ENCODE data around the gene CTNND2. TPM values are rescaled to one million over a fixed set of nuclear protein-coding genes. Genes with fewer than 3 reads are reported as not detected.

The CTNND2 gene
- total RNA-seq, 4 donors from 2014 or later: 1.3 to 2.5 (median 2.1) TPM

DNA sequence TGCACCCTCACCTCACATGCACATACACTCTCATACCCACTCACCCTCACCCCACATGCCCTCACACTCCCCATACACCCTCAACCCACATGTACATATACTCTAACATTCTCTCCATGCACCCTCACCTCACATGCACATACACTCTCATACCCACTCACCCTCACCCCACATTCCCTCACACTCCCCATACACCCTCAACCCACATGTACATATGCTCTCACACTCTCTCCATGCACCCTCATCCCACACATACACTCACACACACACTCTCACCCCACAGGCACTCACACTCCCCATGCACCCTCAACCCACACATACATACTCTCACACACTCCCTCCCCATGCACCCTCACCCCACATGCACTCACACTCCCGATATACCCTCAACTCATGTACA lies 593.0 kb downstream of the CTNND2 start:
- no peaks in the 10 kb centered on the region for H3K4me1 ChIP-seq
- no peak overlapping the region for H3K27ac ChIP-seq (replicated peaks in 1 of 4)
- DNase-seq (ENCODE audit: extremely low spot score): no peak
- no peaks in the 10 kb centered on the region for H3K27me3 ChIP-seq
- WGBS: 86% methylated on average over 1 of the region's 1 CpG
- intact Hi-C loops (cut with DNase I): no loop called here
- H3K4me3 ChIP-seq: no peak overlapping the region
- no peaks in the 10 kb centered on the region for H3K9me3 ChIP-seq
- TF ChIP-seq EP300 (IDR thresholded peaks at IDR 0.05) (no peak), POLR2A (IDR thresholded peaks at IDR 0.05; ENCODE audit: low read depth) (no peak), POLR2AphosphoS5 (IDR thresholded peaks at IDR 0.05) (no peak)
- TF ChIP-seq, protein P1, sequence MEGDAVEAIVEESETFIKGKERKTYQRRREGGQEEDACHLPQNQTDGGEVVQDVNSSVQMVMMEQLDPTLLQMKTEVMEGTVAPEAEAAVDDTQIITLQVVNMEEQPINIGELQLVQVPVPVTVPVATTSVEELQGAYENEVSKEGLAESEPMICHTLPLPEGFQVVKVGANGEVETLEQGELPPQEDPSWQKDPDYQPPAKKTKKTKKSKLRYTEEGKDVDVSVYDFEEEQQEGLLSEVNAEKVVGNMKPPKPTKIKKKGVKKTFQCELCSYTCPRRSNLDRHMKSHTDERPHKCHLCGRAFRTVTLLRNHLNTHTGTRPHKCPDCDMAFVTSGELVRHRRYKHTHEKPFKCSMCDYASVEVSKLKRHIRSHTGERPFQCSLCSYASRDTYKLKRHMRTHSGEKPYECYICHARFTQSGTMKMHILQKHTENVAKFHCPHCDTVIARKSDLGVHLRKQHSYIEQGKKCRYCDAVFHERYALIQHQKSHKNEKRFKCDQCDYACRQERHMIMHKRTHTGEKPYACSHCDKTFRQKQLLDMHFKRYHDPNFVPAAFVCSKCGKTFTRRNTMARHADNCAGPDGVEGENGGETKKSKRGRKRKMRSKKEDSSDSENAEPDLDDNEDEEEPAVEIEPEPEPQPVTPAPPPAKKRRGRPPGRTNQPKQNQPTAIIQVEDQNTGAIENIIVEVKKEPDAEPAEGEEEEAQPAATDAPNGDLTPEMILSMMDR (IDR thresholded peaks at IDR 0.05): no peak
- H3K36me3 ChIP-seq: no peaks in the 10 kb centered on the region

DNA sequence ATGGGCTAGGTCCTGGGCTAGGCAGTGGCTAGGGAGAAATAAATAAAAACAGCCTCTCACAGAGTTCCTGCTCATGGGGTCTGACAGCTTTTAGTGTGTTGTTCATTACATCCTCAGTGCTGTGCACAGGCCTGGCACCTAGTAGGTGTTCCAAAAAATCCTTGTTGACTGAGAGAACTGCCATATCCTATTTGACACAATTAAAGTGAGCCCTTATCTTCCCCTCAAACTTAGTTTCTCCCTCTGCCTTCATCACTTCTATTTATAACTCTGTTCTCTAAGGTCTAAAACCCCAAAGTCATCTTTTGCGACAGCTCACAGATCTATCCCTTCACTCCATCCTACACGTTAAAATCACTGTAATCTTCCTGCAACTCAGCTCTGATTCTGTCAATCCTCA lies 594.1 kb downstream of the CTNND2 start:
- WGBS: 84% methylated on average over 2 of the region's 2 CpGs
- no peak overlapping the region for H3K27ac ChIP-seq (replicated peaks in 1 of 4)
- DNase-seq (ENCODE audit: extremely low spot score): peak; percentile 39
- no peaks in the 10 kb centered on the region for H3K9me3 ChIP-seq
- no peaks in the 10 kb centered on the region for H3K27me3 ChIP-seq
- H3K36me3 ChIP-seq: no peaks in the 10 kb centered on the region
- TF ChIP-seq, protein P1 (IDR thresholded peaks at IDR 0.05): no peak
- TF ChIP-seq EP300 (IDR thresholded peaks at IDR 0.05) (no peak), POLR2A (IDR thresholded peaks at IDR 0.05; ENCODE audit: low read depth) (no peak), POLR2AphosphoS5 (IDR thresholded peaks at IDR 0.05) (no peak)
- no peaks in the 10 kb centered on the region for H3K4me1 ChIP-seq
- H3K4me3 ChIP-seq: no peak overlapping the region
- intact Hi-C loops (cut with DNase I): no loop called here

DNA sequence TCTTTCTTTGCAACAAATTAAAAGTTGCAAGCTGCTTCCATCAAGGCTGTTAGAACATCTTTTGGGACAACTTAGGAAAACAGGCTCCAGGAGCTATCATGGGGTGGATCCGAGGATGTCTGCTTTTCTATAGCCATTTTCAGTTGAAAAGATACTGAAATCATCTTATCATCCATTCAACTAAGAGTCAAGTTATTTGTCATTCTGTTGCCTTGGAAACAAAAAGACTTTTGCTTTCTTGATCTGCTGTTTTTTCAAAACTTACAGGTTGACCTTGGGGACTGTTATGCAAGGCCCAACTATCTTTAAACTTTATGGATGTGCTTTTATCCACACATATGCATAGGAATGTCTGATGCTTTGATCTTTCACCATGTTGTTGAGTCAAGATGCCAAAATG lies 597.9 kb downstream of the CTNND2 start:
- DNase-seq (ENCODE audit: extremely low spot score): peak; percentile 21
- Histone ChIP-seq H3K36me3 (no peaks in the 10 kb centered on the region), H3K27ac (replicated peaks in 1 of 4) (no peak overlapping the region), H3K4me1 (no peaks in the 10 kb centered on the region), H3K4me3 (no peak overlapping the region), H3K9me3 (no peaks in the 10 kb centered on the region), H3K27me3 (no peaks in the 10 kb centered on the region)
- no peak for TF ChIP-seq EP300 (IDR thresholded peaks at IDR 0.05)
- WGBS: 89% methylated on average over 1 of the region's 1 CpG
- intact Hi-C loops (cut with DNase I): no loop called here

DNA sequence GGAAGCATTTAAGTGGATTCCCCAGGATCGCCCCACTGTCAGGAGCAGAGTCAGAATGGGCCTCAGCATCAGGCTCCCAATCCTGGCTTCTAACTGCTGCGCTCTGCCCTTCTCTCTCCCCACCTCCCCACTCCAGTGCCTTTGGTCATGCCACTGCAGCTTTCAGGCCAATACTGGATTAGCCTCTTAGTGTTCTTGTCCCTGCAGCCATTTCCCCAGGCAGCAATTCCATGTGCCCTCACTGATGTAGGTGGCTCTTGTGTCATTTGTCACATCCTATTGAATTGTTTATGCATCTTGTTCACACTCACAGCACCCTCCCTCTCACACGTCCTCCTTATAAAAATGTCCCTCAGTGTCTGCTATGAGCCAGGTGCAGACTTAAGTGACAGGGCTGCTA lies 599.0 kb downstream of the CTNND2 start:
- H3K27ac ChIP-seq (replicated peaks in 1 of 4): no peak overlapping the region
- TF ChIP-seq POLR2AphosphoS5 (IDR thresholded peaks at IDR 0.05): no peak
- TF ChIP-seq EP300 (IDR thresholded peaks at IDR 0.05): no peak
- TF ChIP-seq POLR2A (IDR thresholded peaks at IDR 0.05; ENCODE audit: low read depth): no peak
- TF ChIP-seq, protein P1 (IDR thresholded peaks at IDR 0.05): no peak
- WGBS: 74% methylated on average over 3 of the region's 3 CpGs
- no peak overlapping the region for H3K4me3 ChIP-seq
- DNase-seq (ENCODE audit: extremely low spot score): no peak
- H3K36me3 ChIP-seq: no peaks in the 10 kb centered on the region
- H3K9me3 ChIP-seq: no peaks in the 10 kb centered on the region
- no peaks in the 10 kb centered on the region for H3K27me3 ChIP-seq
- H3K4me1 ChIP-seq: no peaks in the 10 kb centered on the region
- intact Hi-C loops (cut with DNase I): no loop called here

DNA sequence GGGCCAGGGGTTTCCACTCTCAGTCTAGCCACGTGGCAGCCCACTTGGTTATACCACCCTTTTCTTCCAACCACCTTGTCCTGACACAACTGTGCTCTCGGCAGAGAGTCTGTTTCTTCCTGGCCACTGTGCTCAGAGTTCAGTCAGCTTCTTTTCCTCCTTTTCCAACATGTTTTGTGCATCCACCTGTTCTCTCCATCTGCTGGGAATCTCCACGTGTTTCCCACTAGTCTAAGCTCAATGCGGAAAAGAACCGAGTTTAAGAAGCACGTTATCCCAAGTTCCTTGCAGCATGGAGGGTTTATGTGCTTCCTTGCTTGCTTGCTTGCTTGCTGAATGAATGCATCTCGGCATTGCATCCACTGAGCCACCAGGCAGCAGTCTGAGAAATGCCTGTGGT lies 599.6 kb downstream of the CTNND2 start:
- no peaks in the 10 kb centered on the region for H3K36me3 ChIP-seq
- intact Hi-C loops (cut with DNase I): no loop called here
- no peaks in the 10 kb centered on the region for H3K27me3 ChIP-seq
- no peak overlapping the region for H3K4me3 ChIP-seq
- H3K4me1 ChIP-seq: no peaks in the 10 kb centered on the region
- H3K27ac ChIP-seq (replicated peaks in 1 of 4): no peak overlapping the region
- DNase-seq (ENCODE audit: extremely low spot score): no peak
- no peaks in the 10 kb centered on the region for H3K9me3 ChIP-seq
- WGBS: 83% methylated on average over 7 of the region's 7 CpGs
- TF ChIP-seq EP300 (IDR thresholded peaks at IDR 0.05) (no peak), POLR2AphosphoS5 (IDR thresholded peaks at IDR 0.05) (no peak), POLR2A (IDR thresholded peaks at IDR 0.05; ENCODE audit: low read depth) (no peak)
- TF ChIP-seq, protein P1 (IDR thresholded peaks at IDR 0.05): no peak

All from esophagus muscularis mucosa (tissue), 4 donors.